GM06990 (cell line): ENCODE measurements around the gene KCNG3.

ENCODE experiments used
- DNase-seq: peaks from one replicate; pipeline ENCODE4 v3.0.0-alpha.2; 2011; ENCODE audit not compliant: insufficient read length; ENCODE audit errors: extremely low read depth
- H3K27me3 ChIP-seq: replicated peaks from 2 replicates; pipeline ENCODE4 v1.6.0; 2011; ENCODE audit warnings: low read length; ENCODE audit not compliant: control insufficient read depth, insufficient read depth
- H3K36me3 ChIP-seq: 2 replicates; pipeline ENCODE4 v1.5.1; 2011; ENCODE audit warnings: low read length; ENCODE audit not compliant: control insufficient read depth, insufficient read depth
- H3K4me3 ChIP-seq: replicated peaks from 2 replicates; pipeline ENCODE4 v1.5.1; 2011; ENCODE audit warnings: low read depth, mild to moderate bottlenecking, control low read depth, low read length
- TF ChIP-seq, protein P1 (sequence below): IDR thresholded peaks from 2 replicates; pipeline ENCODE4 v1.5.1; 2011; ENCODE audit warnings: low read length, control low read depth, mild to moderate bottlenecking, inconsistent platforms; ENCODE audit not compliant: insufficient read depth, poor library complexity, severe bottlenecking

The KCNG3 gene

DNA sequence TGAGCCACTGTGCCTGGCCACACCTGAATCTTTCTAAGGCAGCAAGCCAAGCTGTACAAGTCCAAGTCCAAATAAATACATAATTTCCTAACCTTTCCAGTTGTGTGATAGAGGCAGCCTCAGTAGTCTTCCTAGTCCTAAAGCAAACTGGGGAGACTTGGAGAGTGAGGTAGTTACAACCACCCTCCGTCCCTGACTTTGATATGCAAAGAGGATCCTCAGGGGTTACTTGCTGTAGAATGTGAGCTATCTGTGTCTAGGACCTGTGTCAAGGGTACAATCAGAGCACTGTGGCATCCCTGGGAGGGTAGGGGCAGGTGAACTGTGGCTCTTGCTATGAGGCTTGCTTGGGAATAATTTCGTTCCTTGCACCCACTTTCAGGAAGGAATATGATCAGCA, 28.3 kb upstream of the KCNG3 start:
- TF ChIP-seq, protein P1, sequence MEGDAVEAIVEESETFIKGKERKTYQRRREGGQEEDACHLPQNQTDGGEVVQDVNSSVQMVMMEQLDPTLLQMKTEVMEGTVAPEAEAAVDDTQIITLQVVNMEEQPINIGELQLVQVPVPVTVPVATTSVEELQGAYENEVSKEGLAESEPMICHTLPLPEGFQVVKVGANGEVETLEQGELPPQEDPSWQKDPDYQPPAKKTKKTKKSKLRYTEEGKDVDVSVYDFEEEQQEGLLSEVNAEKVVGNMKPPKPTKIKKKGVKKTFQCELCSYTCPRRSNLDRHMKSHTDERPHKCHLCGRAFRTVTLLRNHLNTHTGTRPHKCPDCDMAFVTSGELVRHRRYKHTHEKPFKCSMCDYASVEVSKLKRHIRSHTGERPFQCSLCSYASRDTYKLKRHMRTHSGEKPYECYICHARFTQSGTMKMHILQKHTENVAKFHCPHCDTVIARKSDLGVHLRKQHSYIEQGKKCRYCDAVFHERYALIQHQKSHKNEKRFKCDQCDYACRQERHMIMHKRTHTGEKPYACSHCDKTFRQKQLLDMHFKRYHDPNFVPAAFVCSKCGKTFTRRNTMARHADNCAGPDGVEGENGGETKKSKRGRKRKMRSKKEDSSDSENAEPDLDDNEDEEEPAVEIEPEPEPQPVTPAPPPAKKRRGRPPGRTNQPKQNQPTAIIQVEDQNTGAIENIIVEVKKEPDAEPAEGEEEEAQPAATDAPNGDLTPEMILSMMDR = no peak
- no peaks in the 10 kb centered on the region for H3K27me3 ChIP-seq

DNA sequence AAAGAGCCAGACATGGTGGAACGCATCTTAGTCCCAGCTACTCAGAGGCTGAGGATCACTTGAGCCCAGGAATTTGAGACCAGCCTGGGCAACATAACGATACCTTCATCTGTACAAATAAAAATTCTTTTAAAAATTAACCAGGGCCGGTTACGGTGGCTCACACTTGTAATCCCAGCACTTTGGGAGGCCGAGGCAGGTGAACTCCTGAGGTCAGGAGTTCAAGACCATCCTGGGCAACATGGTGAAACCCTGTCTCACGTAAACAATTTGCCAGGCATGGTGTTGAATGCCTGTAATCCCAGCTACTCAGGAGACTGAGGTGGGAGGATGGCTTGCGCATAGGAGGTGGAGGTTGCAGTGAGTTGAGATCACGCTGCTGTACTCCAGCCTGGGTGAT, 25.8 kb upstream of the KCNG3 start:
- no peak overlapping the region for H3K4me3 ChIP-seq
- TF ChIP-seq, protein P1 = no peak
- no peak for DNase-seq

More for the DNA sequence above, 28.3 kb upstream of the KCNG3 start:
- DNase-seq = no peak
- no peak overlapping the region for H3K4me3 ChIP-seq
- H3K36me3 ChIP-seq = no peaks in the 10 kb centered on the region

DNA sequence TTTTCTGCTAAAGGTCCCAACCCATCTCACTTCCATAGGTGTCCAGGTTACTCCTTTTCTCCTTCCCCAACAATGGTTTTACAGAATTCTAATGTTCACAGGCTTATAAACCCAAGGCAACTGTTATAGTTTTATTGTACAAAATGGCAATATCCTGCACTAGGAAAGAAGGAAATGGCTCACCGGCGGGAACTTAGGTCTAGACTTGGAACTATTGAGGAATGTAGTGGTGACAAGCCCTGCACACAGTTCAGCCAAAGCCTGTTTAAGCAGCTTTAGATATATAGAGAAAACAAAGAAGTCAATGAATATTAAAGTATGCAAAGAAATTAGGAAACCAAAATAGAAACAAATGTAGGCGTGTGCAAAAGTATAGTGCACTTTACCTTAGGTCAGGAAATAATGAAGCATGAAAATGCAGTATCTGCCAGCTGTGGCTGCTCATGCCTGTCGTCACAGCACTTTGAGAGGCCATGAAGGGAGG, 22.7 kb upstream of the KCNG3 start:
- Histone ChIP-seq H3K27me3 (no peaks in the 10 kb centered on the region), H3K4me3 (no peak overlapping the region), H3K36me3 (no peaks in the 10 kb centered on the region)
- TF ChIP-seq, protein P1 = no peak
- DNase-seq = no peak

More for the DNA sequence above, 25.8 kb upstream of the KCNG3 start:
- Histone ChIP-seq H3K27me3 (no peaks in the 10 kb centered on the region), H3K36me3 (no peaks in the 10 kb centered on the region)

DNA sequence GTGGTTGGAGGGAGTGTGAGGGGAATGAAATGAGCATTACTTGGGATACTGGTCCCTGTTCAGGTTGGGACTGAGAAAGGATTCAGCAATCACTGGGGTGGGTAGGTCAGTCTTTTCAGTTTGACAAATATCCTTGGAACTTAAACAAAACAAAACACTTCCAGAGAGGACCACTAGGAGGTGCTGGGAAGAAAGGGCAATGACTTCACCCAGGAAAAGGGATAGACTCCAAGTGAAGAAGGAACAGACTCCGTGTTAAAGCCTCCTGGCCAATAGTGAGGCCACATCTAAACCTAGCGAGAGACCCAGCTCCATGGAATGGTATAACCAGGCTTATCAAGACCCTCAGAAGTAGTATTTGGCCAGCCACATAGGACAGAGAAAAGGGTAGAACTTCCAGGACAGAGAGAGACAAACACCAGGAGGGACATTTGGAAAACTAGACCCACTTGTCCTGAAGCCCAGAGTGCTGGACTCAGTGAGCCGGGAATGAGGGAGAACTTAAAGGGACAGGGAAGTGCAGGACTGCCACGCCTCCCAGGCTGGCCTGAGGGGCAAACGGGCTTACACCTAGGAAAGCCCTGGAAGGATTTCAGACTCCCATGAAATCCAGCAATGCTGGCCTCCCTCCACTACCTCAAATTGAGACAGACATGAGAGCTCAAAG, 19.6 kb upstream of the KCNG3 start:
- H3K36me3 ChIP-seq = no peaks in the 10 kb centered on the region
- no peaks in the 10 kb centered on the region for H3K27me3 ChIP-seq
- no peak for DNase-seq
- H3K4me3 ChIP-seq = no peak overlapping the region
- TF ChIP-seq, protein P1 = peak; percentile 72

DNA sequence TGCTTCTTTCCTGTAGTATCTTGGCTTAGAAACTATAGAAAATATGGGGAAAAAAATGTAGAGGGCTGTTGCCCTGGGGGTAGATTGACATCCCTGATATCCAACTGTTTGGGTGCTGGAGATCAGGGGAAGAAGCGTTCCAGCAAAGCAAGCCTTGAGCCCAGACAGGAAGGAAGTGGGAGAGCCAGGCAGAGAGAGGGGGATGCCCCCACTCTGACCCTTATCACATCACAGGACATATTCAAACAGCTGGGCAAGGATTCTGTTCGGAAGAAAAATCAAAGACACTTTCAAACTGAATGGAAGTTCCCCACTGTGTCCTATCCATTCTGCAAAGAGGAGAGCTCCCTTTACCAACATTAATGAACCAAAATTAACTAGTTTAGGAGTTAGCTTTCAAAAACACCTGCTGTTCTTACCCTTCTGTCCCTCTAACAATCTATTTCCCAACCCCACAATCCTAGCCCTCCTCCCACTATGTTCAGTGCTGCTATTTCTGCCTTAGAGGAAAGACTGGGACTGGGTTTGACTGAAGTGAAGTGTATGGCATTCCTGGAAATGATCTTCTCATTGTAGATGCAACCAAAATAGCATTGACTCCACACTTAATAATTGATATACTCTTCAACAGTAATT, 16.9 kb upstream of the KCNG3 start:
- TF ChIP-seq, protein P1 = no peak
- H3K36me3 ChIP-seq = no peaks in the 10 kb centered on the region
- H3K4me3 ChIP-seq = no peak overlapping the region
- DNase-seq = no peak
- H3K27me3 ChIP-seq = no peaks in the 10 kb centered on the region
